Thyroid gland (tissue), 4 donors: ENCODE results near the gene ASNSD1. TPM values are rescaled to one million over a fixed set of nuclear protein-coding genes. Genes with fewer than 3 reads are reported as not detected.

Experiments used
- DNase-seq, 2 donors: peaks; one replicate each; pipeline ENCODE4 v3.0.0-alpha.2; 2019
- H3K27ac ChIP-seq, 3 donors: fragments of 200-600 bp; sonication (generic); 1 replicate in 2 of 3; 2 replicates in 1 of 3; pipeline ENCODE4 v1.5.1; 2016 to 2019; ENCODE audit warnings: mild to moderate bottlenecking in 1 of 3, moderate library complexity in 1 of 3
- H3K27me3 ChIP-seq: fragments of 200-600 bp; sonication (generic); one replicate; pipeline ENCODE4 v1.5.1; 2019
- H3K36me3 ChIP-seq, 2 donors: fragments of 200-600 bp; sonication (generic); one replicate each; pipeline ENCODE4 v1.5.1; 2016 to 2019
- H3K4me1 ChIP-seq, 2 donors: fragments of 200-600 bp; sonication (generic); one replicate each; pipeline ENCODE4 v1.5.1; 2017 to 2019
- H3K4me3 ChIP-seq, 3 donors: fragments of 200-600 bp; sonication (generic); replicated peaks in 1 of 3; 1 replicate in 2 of 3; 2 replicates in 1 of 3; pipeline ENCODE4 v1.5.1; 2016; ENCODE audit warnings: mild to moderate bottlenecking in 1 of 3
- H3K9me3 ChIP-seq: fragments of 200-600 bp; sonication (generic); one replicate; pipeline ENCODE4 v1.5.1; 2017
- CTCF ChIP-seq, 6 experiments: fragments of 200-600 bp in 3 of 6; fragments of 450-650 bp in 3 of 6; sonication (generic) in 3 of 6; IDR thresholded peaks; one replicate each; pipeline ENCODE4 v1.5.1; 2016 to 2019; ENCODE audit warnings: antibody characterized with exemption in 6 of 6, mild to moderate bottlenecking in 2 of 6, inconsistent platforms in 1 of 6, moderate library complexity in 1 of 6
- POLR2A ChIP-seq, 2 donors: fragments of 450-650 bp; IDR thresholded peaks; one replicate each; pipeline ENCODE4 v1.6.1; 2017; ENCODE audit warnings: antibody characterized with exemption in 2 of 2, mild to moderate bottlenecking in 2 of 2, moderate library complexity in 1 of 2
- WGBS, 2 donors: methylation state at CpG; one replicate each; pipeline ENCODE4 v1.1.5; 2017; 5-methylcytosine and 5-hydroxymethylcytosine counted together
- intact Hi-C: fragments of 100-400 bp; cut with DNase I; formaldehyde crosslinking; loops from one replicate; pipeline ENCODE4 v1.15.1; 2023
- total RNA-seq, 4 donors: library from RNA; depleted of rRNA; stranded (reverse); fragments of >200 nt; gene quantifications; one replicate each; pipeline ENCODE4 v1.2.3, GENCODE V29; 2016

ASNSD1 gene
- 10 to 100 TPM; 42.0 to 80.9 (median 49.3) TPM for total RNA-seq

GRCh38 chr2:189661148-189661956 lies at the start of gene ASNSD1:
Gene ASNSD1, plus strand, starts transcription at chr2:189661459. Its CDS starts 4,674 bp downstream, at chr2:189666133.
- H3K27me3 ChIP-seq, result no peaks in the 10 kb centered on the region
- intact Hi-C loops, result loop anchor here (5.0 to 10.0 kb wide), 2 partner anchors 36 to 123 kb away; partner anchors contain the start of genes ORMDL1 and PMS1
- peaks cover 7 to 17% of the 10 kb centered on the region in 2 donors for H3K4me1 ChIP-seq
- 1% methylated on average over 25 to 42 of the region's 46 CpGs for WGBS, 2 donors
- DNase-seq, result peak; percentile 99
- peak; percentile 33 to 96 for TF ChIP-seq POLR2A (IDR thresholded peaks at IDR 0.05)
- TF ChIP-seq CTCF (IDR thresholded peaks at IDR 0.05), result peak; percentile 87 to 100 (median 96)
- H3K4me3 ChIP-seq, result peak within 1 kb of the TSS; percentile 51 to 76 (median 62)
- H3K27ac ChIP-seq, result peak within 1 kb of the TSS; percentile 59 to 92 (median 82)
- no peaks in the 10 kb centered on the region for H3K9me3 ChIP-seq
- H3K36me3 ChIP-seq, result peaks cover 0 to 4% of the 10 kb centered on the region in 2 donors

- no peaks in the 10 kb centered on the region for H3K36me3 ChIP-seq
- H3K27me3 ChIP-seq, result no peaks in the 10 kb centered on the region
- peaks cover 26 to 40% of the 10 kb centered on the region in 2 donors for H3K4me1 ChIP-seq
- no peaks in the 10 kb centered on the region for H3K9me3 ChIP-seq
- peak in 1 of 2 donors; percentile 58 for TF ChIP-seq POLR2A (IDR thresholded peaks at IDR 0.05)
- TF ChIP-seq CTCF (IDR thresholded peaks at IDR 0.05), result no peak
- intact Hi-C loops, result no loop called here
- no peak overlapping the region for H3K4me3 ChIP-seq
- 8% methylated on average over 6 of the region's 6 CpGs for WGBS, 2 donors
- DNase-seq, result peak; percentile 37 to 39
- peak overlapping the region; percentile 56 to 83 (median 78) for H3K27ac ChIP-seq
Observed at GRCh38 chr2:189613077-189613636, 48.1 kb upstream of the ASNSD1 start.

- Histone ChIP-seq H3K27ac (peak overlapping the region; percentile 56 to 83 (median 78)), H3K27me3 (no peaks in the 10 kb centered on the region), H3K36me3 (no peaks in the 10 kb centered on the region), H3K4me1 (peaks cover 26 to 40% of the 10 kb centered on the region in 2 donors), H3K4me3 (no peak overlapping the region), H3K9me3 (no peaks in the 10 kb centered on the region)
- intact Hi-C loops, result no loop called here
- TF ChIP-seq CTCF (IDR thresholded peaks at IDR 0.05) (no peak), POLR2A (IDR thresholded peaks at IDR 0.05) (no peak)
- DNase-seq, result peak; percentile 48 to 55
- WGBS, 2 donors, result 41 to 43% methylated on average over 2 of the region's 2 CpGs
Observed at GRCh38 chr2:189613650-189614420, 47.4 kb upstream of the ASNSD1 start.

- intact Hi-C loops, result no loop called here
- H3K36me3 ChIP-seq, result no peaks in the 10 kb centered on the region
- no peak for DNase-seq
- H3K27me3 ChIP-seq, result no peaks in the 10 kb centered on the region
- no peak overlapping the region for H3K4me3 ChIP-seq
- no peak overlapping the region for H3K27ac ChIP-seq
- TF ChIP-seq POLR2A (IDR thresholded peaks at IDR 0.05) (no peak), CTCF (IDR thresholded peaks at IDR 0.05) (no peak)
- 87 to 90% methylated on average over 4 of the region's 4 CpGs for WGBS, 2 donors
- H3K9me3 ChIP-seq, result no peaks in the 10 kb centered on the region
- H3K4me1 ChIP-seq, result peaks cover 19 to 35% of the 10 kb centered on the region in 2 donors
Observed at GRCh38 chr2:189614585-189614984, 46.7 kb upstream of the ASNSD1 start.
